ENCODE measurements around the gene TRERF1.

The TRERF1 gene

DNA sequence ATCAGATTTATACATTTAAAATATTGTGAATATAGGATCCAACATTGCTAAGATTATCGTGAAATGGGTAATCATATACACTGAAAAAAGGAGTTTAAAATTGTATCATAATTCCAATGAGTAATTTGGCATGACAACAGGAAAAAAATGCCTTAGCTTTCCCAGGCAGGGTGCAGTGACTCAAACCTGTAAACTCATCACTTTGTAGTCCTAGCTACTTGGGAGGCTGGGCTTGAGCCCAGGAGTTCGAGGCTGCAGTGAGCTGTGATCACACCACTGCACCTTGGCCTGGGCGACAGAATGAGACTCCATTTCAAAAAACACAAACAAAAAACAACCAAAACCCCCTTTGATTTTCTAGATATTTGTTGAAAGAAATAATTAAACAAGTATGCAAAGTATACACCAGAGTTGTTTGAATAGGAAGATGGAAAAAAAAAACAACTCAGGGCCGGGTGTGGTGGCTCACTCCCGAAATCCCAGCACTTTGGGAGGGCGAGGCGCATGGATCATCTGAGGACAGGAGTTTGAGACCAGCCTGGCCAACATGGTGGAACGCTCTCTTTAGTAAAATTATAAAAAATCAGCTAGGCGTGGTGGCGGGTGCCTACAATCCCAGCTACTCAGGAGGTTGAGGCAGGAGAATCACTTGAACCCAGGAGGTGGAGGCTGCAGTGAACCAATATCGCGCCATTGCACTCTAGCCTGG is 98.7 kb downstream of the TRERF1 start:
- Histone ChIP-seq H3K36me3 (ENCODE audit: insufficient read depth, insufficient read length, low read length) (peaks cover 3% of the 10 kb centered on the region), H3K27me3 (ENCODE audit: insufficient read depth, insufficient read length) (no peaks in the 10 kb centered on the region), H3K9ac (ENCODE audit: insufficient read length, low read depth) (no peak overlapping the region), H3K4me1 (ENCODE audit: insufficient read depth, insufficient read length) (no peaks in the 10 kb centered on the region), H3K4me3 (ENCODE audit: insufficient read length, low read depth) (no peak overlapping the region), H3K9me3 (ENCODE audit: insufficient read depth, low read length) (no peaks in the 10 kb centered on the region)
- TF ChIP-seq SUZ12 (IDR thresholded peaks at IDR 0.05; ENCODE audit: extremely low read depth, insufficient read depth, insufficient read length) (no peak), ZNF274 (IDR thresholded peaks at IDR 0.05; ENCODE audit: low read depth, low read length) (no peak), YY1 (IDR thresholded peaks at IDR 0.05; ENCODE audit: insufficient read depth, insufficient read length) (no peak)
- DNase-seq (ENCODE audit: low read depth, low spot score): no peak

GRCh38 chr6:42350911-42351310 is 100.8 kb downstream of the TRERF1 start:
- Histone ChIP-seq H3K4me3 (ENCODE audit: insufficient read length, low read depth) (no peak overlapping the region), H3K27me3 (ENCODE audit: insufficient read depth, insufficient read length) (no peaks in the 10 kb centered on the region), H3K4me1 (ENCODE audit: insufficient read depth, insufficient read length) (no peaks in the 10 kb centered on the region), H3K9ac (ENCODE audit: insufficient read length, low read depth) (no peak overlapping the region), H3K36me3 (ENCODE audit: insufficient read depth, insufficient read length, low read length) (no peaks in the 10 kb centered on the region), H3K9me3 (ENCODE audit: insufficient read depth, low read length) (no peaks in the 10 kb centered on the region)
- DNase-seq (ENCODE audit: low read depth, low spot score): no peak
- TF ChIP-seq SUZ12 (IDR thresholded peaks at IDR 0.05; ENCODE audit: extremely low read depth, insufficient read depth, insufficient read length) (no peak), ZNF274 (IDR thresholded peaks at IDR 0.05; ENCODE audit: low read depth, low read length) (no peak)

GRCh38 chr6:42349753-42350511 is 101.8 kb downstream of the TRERF1 start:
- Histone ChIP-seq H3K27me3 (ENCODE audit: insufficient read depth, insufficient read length) (no peaks in the 10 kb centered on the region), H3K9ac (ENCODE audit: insufficient read length, low read depth) (no peak overlapping the region), H3K9me3 (ENCODE audit: insufficient read depth, low read length) (no peaks in the 10 kb centered on the region), H3K4me3 (ENCODE audit: insufficient read length, low read depth) (no peak overlapping the region), H3K36me3 (ENCODE audit: insufficient read depth, insufficient read length, low read length) (no peaks in the 10 kb centered on the region), H3K4me1 (ENCODE audit: insufficient read depth, insufficient read length) (no peaks in the 10 kb centered on the region)
- TF ChIP-seq SUZ12 (IDR thresholded peaks at IDR 0.05; ENCODE audit: extremely low read depth, insufficient read depth, insufficient read length) (no peak), ZNF274 (IDR thresholded peaks at IDR 0.05; ENCODE audit: low read depth, low read length) (no peak), YY1 (IDR thresholded peaks at IDR 0.05; ENCODE audit: insufficient read depth, insufficient read length) (no peak)
- DNase-seq (ENCODE audit: low read depth, low spot score): no peak

DNA sequence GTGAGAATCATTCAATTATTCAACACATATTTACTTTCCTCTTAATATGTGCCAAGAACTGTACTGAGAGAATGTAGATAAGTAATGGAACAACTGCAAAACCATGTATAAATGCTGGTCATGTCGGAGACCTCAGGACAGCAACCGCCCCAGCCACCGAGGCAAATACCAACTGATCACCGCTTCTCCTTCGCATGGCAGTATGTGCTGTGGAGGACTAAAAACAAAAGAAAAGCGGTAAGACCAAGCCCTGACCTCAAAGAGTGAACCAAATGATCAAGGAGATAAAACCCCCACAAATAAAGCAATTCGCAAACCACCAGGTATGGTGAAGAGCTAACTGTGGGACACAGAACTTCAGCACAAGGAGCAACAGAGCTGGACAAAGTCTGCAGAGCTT is 104.3 kb downstream of the TRERF1 start:
- no peak for TF ChIP-seq YY1 (IDR thresholded peaks at IDR 0.05; ENCODE audit: insufficient read depth, insufficient read length)
- TF ChIP-seq SUZ12 (IDR thresholded peaks at IDR 0.05; ENCODE audit: extremely low read depth, insufficient read depth, insufficient read length): no peak
- TF ChIP-seq ZNF274 (IDR thresholded peaks at IDR 0.05; ENCODE audit: low read depth, low read length): no peak
- no peaks in the 10 kb centered on the region for H3K4me1 ChIP-seq (ENCODE audit: insufficient read depth, insufficient read length)
- no peak overlapping the region for H3K9ac ChIP-seq (ENCODE audit: insufficient read length, low read depth)
- no peaks in the 10 kb centered on the region for H3K9me3 ChIP-seq (ENCODE audit: insufficient read depth, low read length)
- no peaks in the 10 kb centered on the region for H3K36me3 ChIP-seq (ENCODE audit: insufficient read depth, insufficient read length, low read length)
- no peak overlapping the region for H3K4me3 ChIP-seq (ENCODE audit: insufficient read length, low read depth)
- no peak for DNase-seq (ENCODE audit: low read depth, low spot score)
- no peaks in the 10 kb centered on the region for H3K27me3 ChIP-seq (ENCODE audit: insufficient read depth, insufficient read length)

GRCh38 chr6:42345696-42346416 is 105.9 kb downstream of the TRERF1 start:
- H3K4me1 ChIP-seq (ENCODE audit: insufficient read depth, insufficient read length): no peaks in the 10 kb centered on the region
- H3K27me3 ChIP-seq (ENCODE audit: insufficient read depth, insufficient read length): no peaks in the 10 kb centered on the region
- H3K9me3 ChIP-seq (ENCODE audit: insufficient read depth, low read length): no peaks in the 10 kb centered on the region
- TF ChIP-seq ZNF274 (IDR thresholded peaks at IDR 0.05; ENCODE audit: low read depth, low read length): no peak
- H3K4me3 ChIP-seq (ENCODE audit: insufficient read length, low read depth): no peak overlapping the region
- no peaks in the 10 kb centered on the region for H3K36me3 ChIP-seq (ENCODE audit: insufficient read depth, insufficient read length, low read length)
- H3K9ac ChIP-seq (ENCODE audit: insufficient read length, low read depth): no peak overlapping the region
- DNase-seq (ENCODE audit: low read depth, low spot score): no peak

DNA sequence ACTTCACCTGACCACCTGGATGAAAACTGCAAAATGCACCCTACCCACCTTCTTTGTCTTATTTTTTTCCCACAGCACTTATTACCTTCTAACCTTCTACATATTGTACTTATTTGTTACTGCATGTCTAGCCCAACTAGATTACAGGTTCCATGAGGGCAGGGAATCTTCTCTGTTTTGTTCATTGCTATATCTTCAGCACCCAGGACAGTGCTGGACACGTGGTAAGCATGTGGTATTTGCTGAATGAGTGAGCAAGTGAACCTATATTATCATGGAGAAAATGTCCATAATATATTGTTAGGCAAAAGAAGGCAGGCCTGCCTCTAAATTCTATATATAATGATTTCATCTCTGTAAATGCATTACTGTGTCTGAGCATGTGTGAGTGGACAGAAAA is 107.0 kb downstream of the TRERF1 start:
- no peaks in the 10 kb centered on the region for H3K27me3 ChIP-seq (ENCODE audit: insufficient read depth, insufficient read length)
- no peaks in the 10 kb centered on the region for H3K4me1 ChIP-seq (ENCODE audit: insufficient read depth, insufficient read length)
- no peak overlapping the region for H3K9ac ChIP-seq (ENCODE audit: insufficient read length, low read depth)
- no peak for DNase-seq (ENCODE audit: low read depth, low spot score)
- no peak overlapping the region for H3K4me3 ChIP-seq (ENCODE audit: insufficient read length, low read depth)
- no peaks in the 10 kb centered on the region for H3K9me3 ChIP-seq (ENCODE audit: insufficient read depth, low read length)
- no peaks in the 10 kb centered on the region for H3K36me3 ChIP-seq (ENCODE audit: insufficient read depth, insufficient read length, low read length)
- no peak for TF ChIP-seq YY1 (IDR thresholded peaks at IDR 0.05; ENCODE audit: insufficient read depth, insufficient read length)
- no peak for TF ChIP-seq ZNF274 (IDR thresholded peaks at IDR 0.05; ENCODE audit: low read depth, low read length)
- TF ChIP-seq SUZ12 (IDR thresholded peaks at IDR 0.05; ENCODE audit: extremely low read depth, insufficient read depth, insufficient read length): no peak

Measured in NT2/D1 (cell line).